ENCODE measurements around the gene STAG3. TPM values are rescaled to one million over a fixed set of nuclear protein-coding genes. Genes with fewer than 3 reads are reported as not detected.

STAG3 gene
- total RNA-seq, 1 donor from 2014 or later: 0.57 TPM

DNA sequence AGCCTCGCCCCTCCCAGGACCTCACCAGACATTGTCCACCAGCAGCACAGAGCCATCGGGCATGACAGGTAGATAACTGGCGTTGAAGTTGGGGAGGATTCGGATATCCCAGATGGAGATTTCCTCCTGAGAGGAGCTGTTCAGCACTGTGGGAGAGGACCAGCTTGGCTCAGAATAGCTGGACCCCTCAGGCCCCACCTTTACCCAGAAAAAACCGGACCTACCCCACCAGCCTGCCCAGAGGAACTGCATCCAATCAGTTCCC lies 20.7 kb upstream of the STAG3 start:
- Mint-ChIP-seq H3K9me3 (ENCODE audit: low read depth) (no peaks in the 10 kb centered on the region), H3K27me3 (ENCODE audit: low read depth) (no peaks in the 10 kb centered on the region), H3K4me1 (ENCODE audit: low read depth) (peaks cover 28% of the 10 kb centered on the region), H3K4me3 (ENCODE audit: unreplicated experiment) (peak overlapping the region; percentile 75), H3K36me3 (ENCODE audit: low read depth) (peaks cover 7% of the 10 kb centered on the region), H3K27ac (ENCODE audit: unreplicated experiment) (peak overlapping the region; percentile 76)
- no peak for DNase-seq (ENCODE audit: low spot score)
- TF ChIP-seq, protein P1, sequence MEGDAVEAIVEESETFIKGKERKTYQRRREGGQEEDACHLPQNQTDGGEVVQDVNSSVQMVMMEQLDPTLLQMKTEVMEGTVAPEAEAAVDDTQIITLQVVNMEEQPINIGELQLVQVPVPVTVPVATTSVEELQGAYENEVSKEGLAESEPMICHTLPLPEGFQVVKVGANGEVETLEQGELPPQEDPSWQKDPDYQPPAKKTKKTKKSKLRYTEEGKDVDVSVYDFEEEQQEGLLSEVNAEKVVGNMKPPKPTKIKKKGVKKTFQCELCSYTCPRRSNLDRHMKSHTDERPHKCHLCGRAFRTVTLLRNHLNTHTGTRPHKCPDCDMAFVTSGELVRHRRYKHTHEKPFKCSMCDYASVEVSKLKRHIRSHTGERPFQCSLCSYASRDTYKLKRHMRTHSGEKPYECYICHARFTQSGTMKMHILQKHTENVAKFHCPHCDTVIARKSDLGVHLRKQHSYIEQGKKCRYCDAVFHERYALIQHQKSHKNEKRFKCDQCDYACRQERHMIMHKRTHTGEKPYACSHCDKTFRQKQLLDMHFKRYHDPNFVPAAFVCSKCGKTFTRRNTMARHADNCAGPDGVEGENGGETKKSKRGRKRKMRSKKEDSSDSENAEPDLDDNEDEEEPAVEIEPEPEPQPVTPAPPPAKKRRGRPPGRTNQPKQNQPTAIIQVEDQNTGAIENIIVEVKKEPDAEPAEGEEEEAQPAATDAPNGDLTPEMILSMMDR (IDR thresholded peaks at IDR 0.05): no peak

DNA sequence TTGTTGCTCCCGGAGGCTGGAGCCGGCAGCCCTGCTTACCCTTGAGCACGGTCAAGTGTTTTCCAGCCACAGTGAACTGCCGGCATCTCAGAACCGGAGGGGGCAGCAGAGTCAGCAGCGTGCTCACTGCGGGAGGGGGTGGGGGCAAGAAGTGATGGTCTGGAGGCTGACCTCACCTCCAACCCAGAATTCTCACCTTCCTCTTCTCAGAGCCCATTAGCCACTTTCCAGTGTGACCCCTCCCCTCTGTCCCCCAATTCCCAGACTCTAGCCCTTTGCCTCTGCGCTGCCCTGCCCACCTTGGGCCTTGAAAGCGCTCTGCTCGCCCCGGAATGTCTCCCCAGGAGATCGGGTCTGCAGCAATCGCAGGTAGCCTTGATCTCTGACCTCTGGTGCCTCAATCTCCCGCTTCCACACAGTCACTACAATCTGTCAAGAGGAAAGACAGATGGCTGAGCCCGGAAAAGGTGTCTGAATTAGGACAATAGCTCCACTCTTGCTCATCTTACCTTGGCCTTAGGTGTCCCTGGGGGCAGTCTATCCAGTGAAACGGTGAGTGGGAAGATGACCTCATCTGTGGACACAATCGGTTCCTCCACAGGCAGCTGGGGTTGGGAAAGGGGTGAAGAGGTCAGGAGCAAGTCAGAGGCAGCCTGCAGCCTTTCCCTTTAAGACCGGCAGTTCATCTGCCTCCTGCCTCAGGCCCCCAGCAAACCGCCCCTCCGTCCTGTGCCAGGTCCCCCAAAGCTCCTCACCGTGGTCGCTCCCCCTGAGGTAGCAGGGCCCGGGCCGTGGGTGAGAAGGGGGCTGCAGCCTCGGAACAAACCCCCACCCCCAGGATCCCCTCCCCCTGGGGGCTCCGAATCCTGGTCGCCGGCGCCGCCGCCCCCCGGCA lies 20.1 kb upstream of the STAG3 start:
- Mint-ChIP-seq H3K36me3 (ENCODE audit: low read depth) (peaks cover 5% of the 10 kb centered on the region), H3K9me3 (ENCODE audit: low read depth) (no peaks in the 10 kb centered on the region), H3K27me3 (ENCODE audit: low read depth) (no peaks in the 10 kb centered on the region), H3K4me3 (ENCODE audit: unreplicated experiment) (peak overlapping the region; percentile 75), H3K4me1 (ENCODE audit: low read depth) (peaks cover 28% of the 10 kb centered on the region), H3K27ac (ENCODE audit: unreplicated experiment) (peak overlapping the region; percentile 76)
- DNase-seq (ENCODE audit: low spot score): no peak
- TF ChIP-seq, protein P1 (IDR thresholded peaks at IDR 0.05): peak; percentile 59

DNA sequence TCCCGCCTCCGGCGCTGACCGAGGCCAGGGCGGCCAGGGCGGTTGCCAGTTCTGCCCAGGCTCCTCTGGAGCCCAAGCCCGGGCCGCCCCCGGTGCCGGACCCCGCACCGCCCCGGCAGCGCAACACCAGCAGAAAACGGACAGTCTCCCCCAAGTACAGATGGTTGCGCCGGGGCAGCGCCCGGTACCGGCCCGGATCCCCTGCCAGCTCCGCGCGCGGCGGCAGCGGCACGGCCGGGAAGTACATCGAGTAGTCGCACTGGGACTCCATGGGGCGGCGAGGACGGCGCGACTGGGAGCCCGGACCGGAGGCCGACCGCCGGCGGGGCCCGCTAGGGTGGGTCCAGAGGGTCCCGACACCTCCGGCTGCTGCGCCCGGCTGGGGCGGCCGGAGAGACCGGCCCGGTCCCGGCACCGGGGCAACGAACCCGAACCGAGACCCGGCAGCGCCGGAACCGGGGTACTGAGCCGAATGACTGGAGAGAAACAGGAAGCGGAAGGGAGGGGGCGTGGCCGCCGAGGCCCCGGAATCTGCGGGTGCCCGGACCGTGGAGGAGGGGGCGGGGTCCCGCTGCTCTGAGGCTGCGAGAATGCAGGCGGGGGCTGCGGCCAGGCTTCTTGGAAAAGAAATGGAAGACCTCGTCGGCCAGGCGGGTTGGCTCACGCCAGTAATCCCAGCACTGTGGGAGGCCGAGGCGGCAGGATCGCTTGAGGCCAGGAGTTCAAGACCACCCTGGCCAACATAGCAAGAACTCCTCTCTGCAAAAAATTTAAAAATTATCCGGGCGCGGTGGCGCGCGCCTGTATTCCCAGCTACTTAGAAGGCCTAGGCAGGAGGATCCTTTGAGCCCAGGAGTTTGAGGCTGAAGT lies 19.3 kb upstream of the STAG3 start, which contains the start of gene TRAPPC14:
Gene TRAPPC14 (minus strand): TSS at position 495 of the 870 bp plus-strand sequence. CDS start 224 bp downstream, at position 271.
- Mint-ChIP-seq H3K36me3 (ENCODE audit: low read depth) (peaks cover 4% of the 10 kb centered on the region), H3K27me3 (ENCODE audit: low read depth) (no peaks in the 10 kb centered on the region), H3K27ac (ENCODE audit: unreplicated experiment) (peak within 1 kb of the TSS; percentile 76), H3K4me1 (ENCODE audit: low read depth) (peaks cover 31% of the 10 kb centered on the region), H3K9me3 (ENCODE audit: low read depth) (no peaks in the 10 kb centered on the region), H3K4me3 (ENCODE audit: unreplicated experiment) (peak within 1 kb of the TSS; percentile 75)
- DNase-seq (ENCODE audit: low spot score): no peak
- TF ChIP-seq, protein P1 (IDR thresholded peaks at IDR 0.05): peak; percentile 29

DNA sequence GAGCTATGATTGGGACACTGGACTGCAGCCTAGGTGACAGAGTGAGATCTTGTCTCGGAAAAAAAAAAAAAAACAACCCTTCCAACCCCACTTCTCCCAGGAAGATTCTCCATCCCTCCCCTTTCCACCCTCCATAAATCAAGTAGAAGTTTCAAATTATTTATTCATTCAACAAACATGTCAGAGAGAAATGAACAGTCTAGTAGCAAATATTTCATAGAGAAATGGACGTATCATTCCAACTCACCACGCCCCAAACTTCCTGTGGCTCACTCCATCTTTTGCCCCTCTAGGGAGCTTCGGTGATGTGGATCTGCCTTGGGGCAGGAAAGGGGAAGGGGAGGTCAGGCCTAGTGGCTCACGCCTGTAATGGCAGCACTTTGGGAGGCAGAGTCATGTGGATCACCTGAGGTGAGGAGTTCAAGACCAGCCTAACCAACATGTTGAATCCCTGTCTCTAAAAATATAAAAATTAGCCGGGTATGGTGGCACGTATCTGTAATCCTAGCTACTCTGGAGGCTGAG lies 18.6 kb upstream of the STAG3 start:
- DNase-seq (ENCODE audit: low spot score): no peak
- Mint-ChIP-seq H3K9me3 (ENCODE audit: low read depth) (no peaks in the 10 kb centered on the region), H3K36me3 (ENCODE audit: low read depth) (peaks cover 3% of the 10 kb centered on the region)

More for the DNA sequence above, 18.6 kb upstream of the STAG3 start:
- H3K4me3 Mint-ChIP-seq (ENCODE audit: unreplicated experiment): peak overlapping the region; percentile 75
- peaks cover 31% of the 10 kb centered on the region for H3K4me1 Mint-ChIP-seq (ENCODE audit: low read depth)
- TF ChIP-seq, protein P1 (IDR thresholded peaks at IDR 0.05): no peak
- peak overlapping the region; percentile 63 for H3K27ac Mint-ChIP-seq (ENCODE audit: unreplicated experiment)
- H3K27me3 Mint-ChIP-seq (ENCODE audit: low read depth): no peaks in the 10 kb centered on the region
